NCI-H2196 (cell line): ENCODE data around the gene GALNT5.
"Not testable (repeated sequence)": the region's sequence is repeated elsewhere in the genome, so short reads cannot be mapped to it uniquely, and the experiment has no call there.

Experiments
- DNase-seq: peaks from one replicate; lab custom pipeline; 2025; ENCODE audit not compliant: unreplicated experiment; lab: John Stamatoyannopoulos, UW

Gene GALNT5

DNA sequence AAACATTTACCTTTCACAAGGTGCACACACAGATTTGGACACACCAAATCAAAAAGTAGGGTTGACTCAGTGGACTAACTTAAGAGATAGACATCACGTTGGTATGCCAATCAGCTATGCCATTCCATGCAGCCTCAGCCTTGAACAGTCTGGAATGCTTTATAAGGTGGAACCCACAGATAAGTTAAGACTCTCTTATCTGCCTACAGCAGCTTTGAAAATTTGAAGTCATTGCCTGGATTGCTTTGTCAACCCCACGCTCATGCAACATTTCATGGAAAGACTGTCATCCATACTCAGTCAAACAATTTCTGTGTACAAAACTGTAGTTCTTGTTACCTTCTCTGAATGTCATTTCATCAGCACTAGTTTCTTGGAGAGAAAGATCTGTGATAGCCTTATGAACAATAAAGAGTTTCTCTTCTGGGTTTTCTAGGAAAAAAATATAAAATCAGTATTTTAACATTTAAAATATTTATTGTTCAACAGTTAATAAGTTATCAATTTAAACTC, 66.9 kb downstream of the GALNT5 start:
- DNase-seq, result no peak

- DNase-seq, result no peak
Observed at GRCh38 chr2:157325786-157326185, 68.3 kb downstream of the GALNT5 start, which contains the start of gene ERMN. ERMN (minus strand) TSS chr2:157325824; CDS start chr2:157325642, 182 bp downstream.

DNA sequence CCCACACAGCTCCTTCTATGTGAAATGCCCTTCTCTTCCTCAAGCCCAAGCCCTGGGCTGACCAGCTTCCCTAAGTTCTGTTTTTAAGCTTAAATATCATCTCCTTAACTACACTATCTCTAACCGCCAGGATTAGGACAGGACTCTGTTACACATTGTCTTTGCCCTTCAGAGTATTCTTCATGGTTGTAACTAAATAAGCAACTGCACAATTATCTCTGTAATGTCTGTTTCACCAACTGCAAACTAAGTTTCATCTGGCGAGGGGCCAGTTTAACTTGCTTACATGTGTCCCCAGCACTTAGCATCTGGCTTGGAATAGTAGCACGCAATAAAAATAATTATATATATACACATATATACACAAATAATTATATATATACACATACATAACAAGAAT, 69.2 kb downstream of the GALNT5 start:
- DNase-seq, result no peak

- DNase-seq, result no peak
Observed at GRCh38 chr2:157327200-157327599, 69.7 kb downstream of the GALNT5 start.

- DNase-seq, result peak; percentile 72
Observed at GRCh38 chr2:157327621-157328500, 70.4 kb downstream of the GALNT5 start.

DNA sequence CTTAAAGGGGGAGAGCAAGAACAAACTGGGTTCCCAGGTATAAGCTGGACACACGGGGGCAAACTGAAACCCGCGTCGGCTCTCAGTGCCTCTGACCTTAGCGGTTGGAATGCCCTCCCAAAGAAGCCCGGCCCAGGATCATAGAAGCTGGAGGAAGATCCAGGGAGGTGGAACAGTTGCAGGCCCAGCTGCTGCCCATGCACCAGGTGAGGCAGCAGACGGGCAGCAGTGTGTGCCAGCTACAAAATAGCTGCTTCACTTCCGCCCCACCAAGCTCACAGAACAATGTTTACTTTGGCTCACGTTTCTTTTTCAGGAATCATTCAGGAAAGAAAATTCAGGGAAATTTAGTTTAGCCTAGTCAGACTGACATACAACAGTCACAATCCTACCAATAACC, 72.0 kb downstream of the GALNT5 start:
- peak; percentile 33 for DNase-seq

- no peak for DNase-seq
Observed at GRCh38 chr2:157333304-157334047, 76.0 kb downstream of the GALNT5 start.

DNA sequence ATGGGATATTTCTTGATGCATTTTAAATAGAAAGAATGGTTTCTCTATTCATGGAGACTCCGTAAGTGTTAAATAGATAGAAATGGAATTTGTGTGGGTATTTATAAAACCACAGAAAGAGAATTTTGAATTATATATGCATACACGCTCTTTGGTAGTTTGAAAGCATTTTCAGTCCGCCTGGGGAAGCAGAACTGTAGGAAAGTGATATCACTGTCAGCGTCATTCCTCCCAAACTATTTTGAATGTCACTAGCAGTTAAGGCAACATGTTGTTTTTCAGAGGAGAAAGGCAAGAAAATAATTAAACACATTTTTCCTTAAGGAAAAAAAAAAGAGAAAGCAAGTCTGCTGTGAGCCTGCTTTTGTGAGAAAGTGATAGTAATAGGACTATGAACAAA, 76.8 kb downstream of the GALNT5 start:
- DNase-seq, result no peak

DNA sequence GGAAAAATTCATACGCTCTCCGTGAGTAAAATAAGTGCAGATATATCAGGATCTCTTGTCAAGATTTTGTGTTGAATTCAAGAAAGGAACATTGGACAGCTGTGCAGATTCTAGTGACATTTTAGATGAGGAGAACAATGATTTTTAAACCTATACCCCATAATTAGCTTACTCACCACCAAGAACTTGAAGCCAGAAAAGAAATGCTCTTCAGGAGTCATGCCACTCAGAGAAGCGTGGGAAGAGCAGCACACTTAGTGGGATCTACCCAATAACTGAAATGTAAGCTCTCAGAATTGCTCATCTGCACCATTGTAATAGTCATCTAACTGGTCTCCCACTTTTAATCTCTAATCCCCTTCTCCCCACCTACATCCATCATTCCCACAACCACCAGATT, 77.3 kb downstream of the GALNT5 start:
- DNase-seq, result no peak

DNA sequence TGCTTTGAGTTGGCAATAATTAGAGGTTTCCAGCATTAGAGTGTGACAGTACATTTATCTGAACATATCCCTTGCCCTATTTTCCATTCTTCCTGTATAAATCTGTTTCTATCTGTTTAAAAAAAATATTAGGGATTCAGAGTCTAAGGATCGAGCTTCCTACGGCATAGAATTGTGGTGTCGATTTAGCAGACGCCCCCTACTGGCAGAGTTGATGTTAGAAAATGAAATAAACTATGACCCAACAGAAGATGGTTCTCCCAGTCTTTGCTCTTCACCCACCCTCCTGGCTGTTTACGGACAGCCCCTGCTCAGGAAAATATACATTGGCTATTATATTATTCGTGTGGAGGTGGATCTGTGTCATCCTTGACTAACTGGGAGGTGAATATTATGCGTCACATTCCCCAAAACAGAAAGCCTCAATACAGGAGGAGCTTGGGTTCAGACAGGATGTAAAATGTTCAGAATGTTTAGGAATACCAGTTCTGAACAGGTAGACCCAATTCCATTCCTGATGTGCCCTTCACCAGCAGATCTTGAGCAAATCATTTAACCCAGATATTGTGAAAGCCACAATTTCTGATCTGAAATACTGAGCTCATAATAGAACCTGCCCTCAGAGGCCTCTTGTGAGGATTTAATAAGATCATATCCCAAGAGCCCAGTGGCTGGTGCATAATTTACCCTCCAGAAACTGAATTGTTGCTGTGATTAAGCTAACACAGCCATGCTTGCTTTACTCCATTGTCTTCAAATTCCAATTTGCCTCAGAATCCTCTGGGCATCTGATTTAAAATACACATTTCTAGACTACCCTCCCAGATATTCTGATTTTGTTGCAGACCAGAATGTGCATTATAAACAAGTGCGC, 78.9 kb downstream of the GALNT5 start:
- peak; percentile 7 for DNase-seq

DNA sequence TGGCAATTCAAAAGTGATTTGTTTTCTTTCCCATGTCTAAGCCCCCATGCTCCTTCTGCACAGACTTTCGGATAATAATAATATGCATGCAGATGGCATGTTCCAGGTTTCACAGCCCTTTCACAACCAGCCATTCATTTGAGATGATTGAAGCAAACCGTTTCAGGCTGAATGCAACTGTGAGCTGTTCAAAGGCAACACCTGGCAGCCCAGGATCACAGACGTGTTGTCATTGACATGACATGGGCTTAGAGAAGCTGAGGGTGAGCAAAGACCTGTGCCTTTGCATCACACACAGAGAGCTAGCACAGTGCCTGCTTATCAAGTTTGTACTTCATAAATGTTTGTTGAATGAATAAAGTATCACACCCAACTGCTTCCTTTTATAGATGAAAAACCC, 80.5 kb downstream of the GALNT5 start:
- DNase-seq, result no peak

- no peak for DNase-seq
Observed at GRCh38 chr2:157339965-157340655, 82.6 kb downstream of the GALNT5 start.

- DNase-seq, result not testable (repeated sequence)
Observed at GRCh38 chr2:157341381-157341780, 83.9 kb downstream of the GALNT5 start.

DNA sequence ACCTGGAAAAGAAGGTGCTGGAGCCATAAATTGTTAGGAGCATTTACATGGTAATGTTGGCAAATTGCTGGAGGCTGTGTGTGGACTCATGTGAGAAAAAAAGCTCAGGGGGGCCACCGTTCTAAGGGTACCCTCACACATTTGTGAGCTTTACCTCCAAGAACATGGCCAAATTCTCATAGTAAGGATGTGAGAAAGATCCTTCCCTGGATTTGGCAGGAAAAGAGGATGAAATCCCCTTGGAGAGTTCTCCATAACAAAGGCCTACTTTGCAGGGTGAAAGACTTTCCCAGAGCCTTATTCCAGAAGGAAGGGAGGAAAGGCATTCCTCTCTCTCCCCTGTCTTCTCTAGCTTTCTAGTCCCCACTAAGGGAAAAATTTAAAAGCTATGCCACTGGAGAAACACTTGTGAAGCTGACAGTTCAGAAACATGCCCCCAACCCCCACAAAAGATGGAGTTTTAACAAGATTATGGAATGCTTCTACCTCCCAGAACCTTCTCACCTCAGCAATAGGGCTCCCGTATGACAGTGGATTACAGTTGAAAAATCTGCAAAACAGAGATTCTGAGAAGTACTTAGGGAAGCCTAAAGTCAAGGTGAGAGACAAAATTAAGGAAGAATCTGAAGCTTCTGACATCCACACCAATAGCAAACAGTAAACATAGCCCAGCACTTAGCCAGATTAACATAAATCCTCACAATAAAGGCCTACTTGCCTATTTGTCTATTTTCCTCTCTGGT, 88.3 kb downstream of the GALNT5 start:
- DNase-seq, result no peak

GRCh38 chr2:157348291-157348921, 90.9 kb downstream of the GALNT5 start:
- DNase-seq, result no peak

DNA sequence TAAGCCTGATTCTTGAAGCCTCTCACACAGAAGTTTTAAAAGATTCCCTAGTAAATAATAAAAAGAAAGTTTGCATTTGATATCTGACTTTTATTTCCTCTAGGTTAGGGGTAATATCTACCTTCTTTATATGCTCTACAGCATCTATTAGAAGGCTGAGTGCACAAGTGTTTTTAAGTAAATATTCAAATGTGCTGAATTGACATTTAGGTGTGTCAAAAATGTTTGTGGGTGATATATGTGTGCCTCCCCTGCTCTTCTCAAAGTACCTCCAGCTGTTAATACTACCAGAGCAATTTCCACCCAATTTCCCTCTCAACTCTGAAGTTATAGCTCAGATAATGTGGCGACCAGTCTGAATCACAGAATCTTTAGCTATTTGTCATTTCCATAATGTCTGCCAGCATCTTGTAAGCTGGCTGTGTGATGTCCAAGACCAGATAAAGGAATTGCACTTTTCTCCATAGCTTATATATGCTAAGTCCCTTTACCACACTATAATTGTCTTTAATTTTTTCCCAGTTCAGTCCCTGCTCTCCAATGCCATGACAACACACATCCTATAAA, 92.5 kb downstream of the GALNT5 start:
- no peak for DNase-seq

DNA sequence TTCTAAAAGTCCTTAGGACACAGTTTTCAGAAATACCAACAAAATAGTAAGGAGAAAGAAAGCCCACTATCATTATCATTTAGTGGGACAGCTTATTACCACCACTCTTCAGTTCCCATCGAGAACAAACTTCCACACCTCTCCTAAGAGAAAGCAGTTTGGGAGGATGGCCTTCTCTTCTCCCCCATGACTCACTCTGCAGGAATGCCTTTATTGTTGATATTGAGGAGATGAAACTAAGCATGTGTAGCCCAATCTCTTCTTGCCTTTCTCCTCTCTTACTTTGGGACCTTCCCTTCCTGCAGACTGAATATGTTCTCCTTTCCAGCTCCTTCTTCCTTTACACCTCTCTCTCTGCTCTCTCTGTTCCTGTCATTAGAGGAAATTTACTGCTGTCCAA, 98.1 kb downstream of the GALNT5 start:
- DNase-seq, result no peak

- DNase-seq, result no peak
Observed at GRCh38 chr2:157359628-157360027, 102.1 kb downstream of the GALNT5 start.

- DNase-seq, result no peak
Observed at GRCh38 chr2:157361526-157361925, 104.0 kb downstream of the GALNT5 start.
